Measurements from ENCODE around the gene FGFR2.

DNA sequence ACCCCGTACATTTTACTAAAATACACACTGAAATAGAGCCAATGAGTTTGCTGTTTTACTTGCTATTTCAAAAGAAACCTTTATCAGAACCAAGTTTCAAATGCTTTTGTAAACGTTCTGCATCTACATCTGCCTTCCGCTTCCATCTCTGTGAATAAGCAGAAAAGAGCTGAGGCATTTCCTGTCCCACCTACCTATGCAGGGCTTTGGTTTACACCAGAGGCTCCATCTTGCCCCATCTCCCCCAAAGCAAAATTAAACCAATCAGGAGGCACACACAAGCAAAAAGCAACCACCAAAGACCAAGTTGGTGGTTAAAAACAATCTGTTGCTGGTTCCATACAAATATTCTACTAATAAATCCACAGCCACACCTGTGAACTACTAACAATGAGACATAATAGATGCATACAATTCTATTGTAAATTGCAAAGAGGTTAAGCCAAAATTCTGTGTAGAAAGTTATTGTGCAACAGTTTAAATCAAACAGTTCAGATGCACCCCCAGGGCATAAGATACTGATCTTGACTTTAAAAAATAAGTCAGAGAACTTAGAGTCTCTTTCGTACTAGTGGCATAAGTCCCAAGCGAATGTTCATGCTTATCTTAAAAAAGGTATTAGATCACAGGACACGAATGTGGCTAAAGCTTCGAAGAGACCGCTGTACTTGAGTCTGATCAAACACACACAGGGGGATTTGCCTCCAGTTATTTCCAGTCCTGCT is 83.9 kb downstream of the FGFR2 start:
- TF ChIP-seq TAF1 (IDR thresholded peaks at IDR 0.05; ENCODE audit: low read depth) (no peak), RAD21 (IDR thresholded peaks at IDR 0.05; ENCODE audit: low read depth) (no peak), EP300 (IDR thresholded peaks at IDR 0.05; ENCODE audit: borderline replicate concordance) (no peak)

All from Ishikawa (cell line).